Measurements from ENCODE around the gene MRPL24. TPM values are rescaled to one million over a fixed set of nuclear protein-coding genes. Genes with fewer than 3 reads are reported as not detected.

Gene MRPL24
- total RNA-seq, 1 donor from 2014 or later = 35.0 TPM

DNA sequence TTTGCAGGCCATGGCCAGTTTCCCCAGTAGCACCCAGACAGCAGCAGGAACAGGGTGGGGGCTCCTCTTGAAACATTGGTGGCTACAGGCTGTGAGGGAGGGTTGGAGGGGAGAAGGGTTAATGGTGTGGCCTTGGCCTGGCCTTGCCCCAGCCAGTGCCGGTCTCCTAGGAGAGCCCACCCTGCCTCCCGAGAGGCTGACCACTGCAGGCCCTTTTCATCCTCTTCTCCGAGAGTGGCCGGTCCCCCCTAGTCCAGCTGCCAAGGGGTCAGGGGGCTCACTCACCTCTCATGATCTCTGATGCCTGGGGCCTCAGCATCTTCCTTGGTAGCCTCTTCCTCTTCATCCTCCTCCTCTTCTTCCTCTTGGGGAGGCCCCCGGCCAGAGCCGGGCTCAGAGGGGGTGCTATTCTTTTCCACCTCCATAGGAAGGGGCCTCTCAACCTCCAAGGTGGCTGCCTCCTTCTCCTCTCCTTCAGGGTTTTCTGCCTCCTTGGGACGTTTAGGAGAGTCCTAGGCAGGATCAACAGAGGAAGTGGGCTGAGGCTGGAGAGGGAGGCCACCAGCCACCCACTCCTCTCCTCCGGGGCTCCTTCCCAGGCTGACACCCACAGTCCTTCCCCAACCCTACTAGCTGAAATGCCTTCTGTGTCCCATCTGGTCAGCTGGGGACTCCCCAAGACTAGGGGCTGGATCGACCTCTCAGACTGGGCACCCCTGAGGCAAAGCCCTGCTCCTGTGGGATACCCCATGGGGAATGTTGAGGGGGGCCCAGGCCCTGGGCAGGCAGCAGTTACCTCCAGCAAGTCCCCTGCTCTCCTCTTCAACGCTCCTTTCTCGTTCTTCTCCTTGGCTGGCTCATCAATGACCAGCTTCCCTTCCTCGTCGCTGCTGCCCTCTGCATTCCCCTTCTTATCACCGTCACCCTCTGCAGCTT lies 2.7 kb upstream of the MRPL24 start:
- no peak for DNase-seq

DNA sequence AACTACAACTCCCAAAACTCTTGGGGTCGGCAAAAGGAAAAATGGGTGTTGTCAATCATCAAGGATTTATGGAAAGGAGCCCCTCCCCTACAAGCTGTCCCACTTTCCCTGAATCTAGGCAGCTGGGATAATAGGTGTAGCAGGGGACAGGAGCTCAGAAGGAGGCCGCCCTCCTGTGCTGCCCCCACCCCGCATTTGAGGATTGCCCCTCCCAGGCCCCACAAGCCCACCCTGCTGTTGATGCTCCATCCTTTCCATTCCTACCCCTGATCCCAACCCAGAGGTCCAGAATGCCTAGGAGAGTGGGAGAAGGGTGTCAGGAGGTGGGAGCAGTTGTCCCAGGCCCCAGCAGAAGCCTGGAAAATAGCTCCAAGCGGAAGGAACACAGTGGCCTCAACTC lies 1.9 kb upstream of the MRPL24 start:
- DNase-seq = no peak

DNA sequence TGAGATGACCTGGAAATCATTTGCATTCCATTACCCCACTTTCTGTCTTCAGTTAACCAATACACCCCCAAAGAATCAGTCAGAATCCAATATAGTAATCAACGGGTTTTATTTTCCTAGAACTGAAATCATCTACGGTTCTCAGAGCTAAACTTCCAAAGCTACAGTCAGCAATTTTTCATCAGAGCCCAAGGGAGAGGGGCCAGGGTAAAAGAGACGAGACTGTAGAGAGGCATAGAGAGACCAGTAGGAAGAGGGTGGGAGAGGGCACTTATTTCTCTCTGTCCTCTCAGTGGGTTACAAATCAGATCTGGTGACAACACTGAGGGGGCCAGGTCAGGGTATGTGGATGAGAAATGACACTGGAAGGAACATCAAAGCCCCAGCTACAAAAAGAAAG lies 1.1 kb upstream of the MRPL24 start:
- DNase-seq = no peak

DNA sequence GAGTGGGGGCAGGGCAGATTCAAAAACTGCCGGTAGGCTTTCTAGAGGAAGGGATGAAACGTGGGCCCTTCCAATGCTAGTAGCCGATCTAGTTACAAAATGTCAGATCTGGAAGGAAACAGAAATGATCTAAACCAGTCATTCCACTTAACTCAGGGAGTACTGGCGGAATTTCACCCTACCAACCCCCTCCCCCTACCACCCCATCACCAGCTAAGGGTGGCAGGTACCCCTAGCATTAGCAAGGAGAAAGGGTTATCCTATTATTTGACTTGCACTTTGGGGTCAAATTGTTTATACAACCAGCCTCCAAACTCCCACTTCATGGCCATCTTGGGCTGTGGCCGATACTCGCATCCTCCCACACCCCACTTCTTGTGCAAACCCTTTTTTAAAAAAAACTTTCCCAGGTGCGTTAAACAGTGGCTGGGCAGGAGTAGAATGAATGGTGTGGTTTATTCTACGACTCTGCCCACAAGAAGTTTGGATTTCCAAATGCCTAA lies 644 bp upstream of the MRPL24 start:
- DNase-seq = no peak

DNA sequence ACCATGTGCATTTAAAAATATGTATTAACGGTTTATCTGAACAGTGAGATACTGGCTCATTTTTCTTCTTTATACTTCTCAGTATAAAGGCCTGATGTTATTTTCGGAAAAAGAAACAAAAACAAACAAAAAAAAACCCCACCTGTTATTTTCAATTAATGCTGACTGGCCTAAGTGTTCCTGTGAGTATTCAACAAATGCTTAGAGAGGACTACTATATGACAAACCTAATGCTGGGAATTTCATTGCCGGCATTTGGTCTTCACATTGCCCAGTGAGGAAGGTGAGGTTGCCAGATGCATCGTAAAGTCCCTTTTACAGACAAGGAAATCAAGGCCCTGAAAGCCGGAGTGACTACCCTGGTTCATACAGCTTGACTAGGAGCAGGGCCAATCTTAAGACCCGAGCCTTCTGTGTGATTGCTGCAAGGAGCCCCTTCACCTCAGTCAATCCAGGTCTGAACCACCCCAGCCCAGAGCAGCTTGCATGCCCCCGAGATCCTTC lies 599 bp downstream of the MRPL24 start:
- DNase-seq = no peak

DNA sequence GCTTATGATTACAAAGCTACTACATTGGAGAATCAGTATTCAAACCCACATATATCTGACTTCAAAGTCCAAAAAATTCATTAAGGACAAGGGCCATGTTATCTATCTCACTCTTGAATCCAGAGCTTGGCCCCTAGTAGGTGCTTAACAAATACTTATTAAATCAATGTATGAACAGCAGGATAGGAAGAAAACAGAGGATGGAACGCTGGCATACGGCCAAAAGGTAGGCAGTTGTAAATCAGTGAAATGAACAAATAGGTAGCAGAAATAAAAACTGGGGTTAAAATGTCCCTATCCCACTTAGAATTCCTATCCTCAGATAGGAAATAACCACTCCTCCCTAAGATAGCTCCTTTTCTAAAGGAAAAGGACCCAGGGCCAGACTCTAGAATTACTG lies 2.0 kb downstream of the MRPL24 start:
- DNase-seq = no peak

DNA sequence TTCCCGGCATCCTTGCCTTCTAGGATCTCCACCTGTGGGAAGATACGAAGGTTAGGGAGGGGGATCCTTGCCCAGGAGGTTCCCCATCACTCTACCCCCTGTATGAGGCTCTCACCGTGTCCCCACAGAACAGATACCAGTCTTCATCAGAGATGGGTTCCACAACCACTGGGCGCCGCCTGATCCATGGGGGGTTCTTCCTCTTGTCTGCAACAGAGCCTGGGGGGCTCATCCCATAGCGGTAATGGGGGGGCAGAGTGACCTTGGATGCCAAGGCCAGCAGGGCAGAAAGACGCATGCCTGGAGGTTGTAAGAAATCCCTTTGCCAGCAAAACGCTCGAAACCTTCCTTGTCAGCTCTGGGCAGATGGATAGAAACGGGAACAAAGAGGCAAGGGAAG lies 2.5 kb downstream of the MRPL24 start:
- no peak for DNase-seq

DNA sequence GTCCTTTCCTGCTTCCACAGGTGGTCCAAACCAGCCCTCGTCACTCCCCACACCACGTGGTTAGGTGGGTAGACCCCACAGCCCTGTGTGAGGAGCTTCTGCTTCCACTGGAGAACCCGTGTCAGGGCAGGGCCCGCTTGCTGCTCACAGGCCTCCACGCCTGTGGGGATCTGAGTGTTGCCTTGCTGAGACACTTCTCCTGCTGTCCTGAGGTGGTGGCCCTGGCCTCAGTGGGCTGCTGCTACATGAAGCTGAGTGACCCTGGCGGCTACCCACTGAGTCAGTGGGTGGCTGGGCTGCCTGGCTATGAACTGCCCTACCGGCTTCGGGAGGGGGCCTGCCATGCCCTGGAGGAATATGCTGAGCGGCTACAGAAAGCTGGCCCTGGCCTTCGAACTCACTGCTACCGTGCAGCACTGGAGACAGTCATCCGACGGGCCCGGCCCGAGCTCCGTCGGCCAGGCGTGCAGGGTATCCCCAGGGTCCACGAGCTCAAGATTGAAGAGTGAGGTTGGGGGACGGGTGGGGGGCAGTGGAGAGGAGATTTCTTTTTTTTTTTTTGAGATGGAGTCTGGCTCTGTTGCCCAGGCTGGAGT lies 6.8 kb downstream of the MRPL24 start:
- no peak for DNase-seq

DNA sequence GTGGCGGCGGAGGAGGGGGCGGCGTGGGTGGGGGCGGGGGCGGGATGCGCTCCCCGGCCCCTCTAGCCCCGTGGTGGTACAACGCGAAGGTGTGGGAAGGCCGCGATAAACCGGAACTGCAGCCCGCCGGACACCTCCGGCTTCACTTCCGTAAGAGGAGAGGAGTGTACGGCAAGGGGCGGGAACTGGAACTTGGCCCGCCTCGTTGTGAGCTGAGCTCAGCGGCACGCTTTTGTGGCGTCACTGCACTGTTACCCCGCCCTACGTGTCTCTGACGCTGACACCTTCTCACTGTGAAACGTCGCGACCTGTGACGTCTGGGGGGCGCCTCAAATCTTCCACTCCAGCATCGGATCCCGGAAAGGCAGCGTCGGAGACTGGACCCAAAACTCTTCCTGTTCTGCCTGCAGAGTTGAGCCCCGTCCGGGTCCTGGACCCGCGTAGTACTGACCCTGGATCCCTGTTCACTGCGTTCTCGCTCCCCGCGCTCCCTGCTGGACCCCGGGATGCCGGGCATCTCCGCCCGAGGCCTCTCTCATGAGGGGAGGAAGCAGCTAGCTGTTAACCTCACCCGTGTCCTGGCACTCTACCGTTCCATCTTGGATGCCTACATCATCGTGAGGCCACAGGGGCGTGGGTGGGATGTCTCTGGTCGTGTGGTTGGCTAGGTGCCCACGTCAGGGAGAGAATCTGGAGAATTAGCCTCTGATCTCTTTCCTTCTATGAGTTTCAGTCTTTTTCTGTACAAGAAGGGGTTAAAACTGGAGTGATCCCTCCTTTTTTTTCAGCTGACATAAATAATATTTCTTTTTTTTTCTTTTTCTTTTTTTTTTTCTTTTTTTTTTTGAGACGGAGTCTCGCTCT lies 12.1 kb downstream of the MRPL24 start, which contains the start of gene ISG20L2:
Gene ISG20L2 (minus strand): TSS at position 168 of the 864 bp plus-strand sequence. CDS start 1,114 bp downstream, outside the sequence.
- DNase-seq = peak; percentile 99

DNA sequence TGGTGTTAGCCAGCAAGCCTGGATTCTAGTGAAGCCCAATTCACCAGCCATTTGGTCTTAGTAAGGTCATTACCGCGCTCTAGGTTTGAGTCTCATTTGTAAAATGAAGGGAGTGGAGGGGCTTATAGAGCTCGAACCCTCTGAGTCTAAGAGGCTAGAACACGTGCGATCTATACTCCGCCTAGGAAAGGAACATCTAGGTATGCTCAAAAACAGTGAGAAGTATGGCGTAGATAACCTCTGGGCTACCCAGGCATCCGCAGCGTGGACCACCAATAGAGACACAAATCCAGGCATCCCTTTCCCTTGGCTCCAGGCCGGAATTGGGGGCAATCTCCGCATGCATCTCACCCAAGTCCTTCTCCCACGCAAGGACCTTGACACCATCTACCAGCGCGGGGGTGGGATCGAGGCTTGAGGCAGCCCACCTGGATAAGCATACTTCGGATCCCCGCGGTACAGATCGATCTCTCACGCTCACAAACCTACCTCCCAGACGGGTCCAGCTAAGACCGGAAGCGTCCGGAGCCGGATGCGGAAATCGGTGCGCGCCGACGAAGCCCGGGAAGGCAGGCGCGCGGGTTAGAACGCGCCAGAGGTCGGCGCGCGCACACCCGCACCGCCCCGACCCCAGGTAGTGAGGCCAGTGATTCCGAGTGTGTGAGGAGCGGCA lies 12.8 kb downstream of the MRPL24 start, which contains the start of gene METTL25B:
Gene METTL25B (plus strand): TSS at position 544 of the 673 bp plus-strand sequence. CDS start 636 bp downstream, outside the sequence.
- DNase-seq = peak; percentile 88

DNA sequence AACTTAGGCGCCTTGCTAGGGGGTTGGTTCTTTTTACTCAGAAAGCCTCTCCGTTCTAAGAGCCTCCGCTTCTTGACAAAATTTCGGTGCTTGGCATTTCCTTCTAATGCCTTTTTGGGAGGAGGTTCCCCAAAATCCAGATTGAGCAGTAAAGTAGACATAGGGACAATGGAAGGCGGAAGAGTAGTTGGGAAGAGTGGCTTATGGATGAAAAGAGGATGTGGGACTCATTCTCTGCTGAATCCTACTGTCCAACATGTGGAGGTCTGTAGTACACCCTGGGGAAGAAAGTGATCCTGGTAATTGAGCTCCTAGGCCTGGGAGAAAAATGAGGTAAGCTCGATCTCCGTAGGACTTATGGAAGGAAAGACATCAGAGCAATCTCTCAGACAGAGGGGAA lies 13.4 kb downstream of the MRPL24 start:
- no peak for DNase-seq

DNA sequence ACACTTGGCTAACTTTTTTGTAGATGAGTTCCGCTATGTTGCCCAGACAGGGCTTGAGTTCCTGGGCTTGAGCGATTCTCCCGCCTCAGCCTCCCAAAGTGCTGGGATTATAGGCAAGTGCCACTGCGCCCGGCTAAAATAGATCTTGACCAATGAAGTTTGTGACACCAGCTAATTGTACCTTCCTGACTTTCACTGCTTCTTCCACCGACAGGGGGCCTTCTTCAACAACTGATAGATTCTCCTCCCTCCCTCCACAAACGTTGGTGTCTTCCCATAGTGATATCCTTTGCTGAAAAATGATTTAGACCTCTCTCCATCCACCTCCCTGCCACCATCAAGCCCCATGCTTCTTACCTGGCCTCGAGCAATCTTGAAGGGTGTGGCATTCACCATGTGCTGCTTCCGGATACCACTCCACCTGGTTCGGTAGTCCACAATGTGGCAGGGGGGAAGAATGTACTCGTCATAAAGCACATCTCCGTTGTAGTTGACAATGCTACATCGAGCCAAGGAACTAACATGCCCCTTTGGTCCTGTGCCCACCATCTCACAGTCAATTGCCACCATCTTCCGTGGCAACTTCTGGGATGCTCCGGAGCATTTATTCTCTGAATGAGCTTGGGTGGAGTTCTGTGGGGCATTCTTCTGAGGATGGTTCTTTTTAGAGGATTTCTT lies 14.2 kb downstream of the MRPL24 start:
- peak; percentile 67 for DNase-seq

DNA sequence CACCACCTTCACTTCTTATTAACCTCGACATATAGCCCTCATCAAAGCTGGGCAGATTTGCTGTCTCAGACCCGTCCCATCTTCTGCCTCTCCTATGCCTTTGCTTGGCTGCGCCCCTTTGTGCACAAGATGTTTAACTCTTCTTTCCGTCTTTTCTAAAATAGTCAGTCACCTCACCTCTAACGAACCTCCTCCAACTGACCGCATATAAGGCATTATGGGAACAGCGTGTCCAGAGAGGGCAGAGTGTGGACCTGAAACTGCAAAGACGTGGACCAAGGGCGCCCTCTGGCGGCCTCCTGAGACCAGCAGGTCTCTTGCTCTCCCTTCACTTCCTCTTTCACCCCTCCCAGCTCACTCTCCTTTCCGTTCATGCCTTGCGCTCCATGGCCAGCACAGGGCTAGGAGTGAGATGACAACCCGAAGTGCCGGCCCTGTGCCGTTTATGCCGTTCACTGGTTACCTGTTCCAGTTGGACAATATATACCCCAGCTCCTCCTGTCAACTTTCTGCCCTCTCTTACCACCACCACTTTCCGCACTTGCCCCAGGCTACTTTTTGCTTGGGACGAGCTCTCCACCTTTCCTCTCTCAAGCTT lies 15.1 kb downstream of the MRPL24 start:
- DNase-seq = peak; percentile 95

DNA sequence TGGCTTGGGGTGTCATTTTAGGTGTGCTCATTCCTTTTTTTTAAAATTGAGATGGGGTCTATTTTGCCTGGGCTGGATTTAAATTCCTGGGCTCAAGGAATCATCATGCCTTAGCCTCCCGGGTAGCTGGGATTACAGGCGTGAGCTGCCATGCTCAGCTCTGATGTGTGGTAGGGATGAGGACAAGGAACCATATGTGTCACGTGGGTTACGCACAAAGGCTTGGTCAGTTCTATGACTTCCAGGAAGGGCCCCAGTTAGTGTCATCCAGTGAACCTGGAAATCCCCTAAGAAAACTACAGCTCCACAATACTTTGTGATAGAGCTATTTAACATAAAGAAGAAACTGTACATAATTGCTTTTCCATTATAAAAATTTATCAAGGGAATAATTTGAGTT lies 19.4 kb downstream of the MRPL24 start:
- DNase-seq = no peak

DNA sequence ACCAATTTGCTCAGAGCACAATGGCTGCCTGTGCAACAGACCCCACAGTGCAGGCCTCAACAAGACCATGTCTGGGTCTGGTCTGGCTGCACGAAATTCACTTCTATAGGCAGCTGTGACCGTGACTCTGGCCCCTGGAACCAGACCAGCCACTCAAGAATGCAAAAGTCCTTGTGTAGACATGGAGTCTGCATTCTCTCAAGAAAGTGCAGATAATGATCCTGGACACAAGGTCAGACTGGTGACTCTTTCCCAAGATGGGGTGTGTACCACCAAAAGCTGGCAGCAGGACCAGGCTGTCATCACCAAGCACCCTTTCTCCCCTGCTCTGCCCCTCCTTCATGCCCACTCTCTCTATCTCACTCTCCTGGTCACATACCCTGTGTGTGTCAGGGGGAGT lies 19.8 kb downstream of the MRPL24 start:
- DNase-seq = no peak

DNA sequence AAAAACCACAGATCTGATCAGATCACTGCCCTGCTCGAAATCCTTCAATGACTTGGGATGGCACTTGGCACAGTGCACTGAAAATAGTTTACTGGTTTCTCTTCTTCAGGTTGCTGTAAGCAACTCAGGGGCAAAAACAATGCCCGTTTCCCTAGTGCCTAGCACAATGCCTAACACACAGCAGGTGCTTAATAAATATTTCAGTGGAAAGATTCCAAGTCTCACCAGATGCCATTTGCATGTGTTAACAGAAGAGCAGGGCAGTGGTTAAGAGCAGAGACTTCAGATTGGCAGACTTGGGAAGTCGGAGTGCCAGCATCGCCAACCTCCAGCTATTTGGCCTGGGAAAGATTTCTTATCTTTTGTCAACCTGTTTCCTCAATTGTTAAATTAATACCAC lies 23.5 kb downstream of the MRPL24 start:
- DNase-seq = no peak

DNA sequence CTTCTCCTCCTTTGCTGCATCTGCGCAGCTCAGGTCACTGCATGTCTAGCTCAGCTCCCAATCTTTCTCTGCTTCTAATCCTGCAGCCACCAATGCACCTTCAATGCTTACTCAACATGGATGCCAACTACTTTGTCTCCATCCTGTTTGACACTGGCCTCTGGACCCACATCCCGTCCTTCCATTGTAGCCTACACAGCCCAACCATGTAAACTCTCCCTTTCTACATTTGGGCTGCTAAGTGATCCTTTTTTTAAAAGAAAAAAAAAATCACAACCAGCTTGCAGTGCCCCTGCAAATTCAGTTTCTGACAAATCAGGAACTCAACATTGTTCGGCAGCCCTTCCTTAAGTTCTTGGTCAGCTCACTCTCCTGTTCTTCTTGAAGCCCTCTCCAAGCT lies 26.1 kb downstream of the MRPL24 start:
- DNase-seq = no peak

DNA sequence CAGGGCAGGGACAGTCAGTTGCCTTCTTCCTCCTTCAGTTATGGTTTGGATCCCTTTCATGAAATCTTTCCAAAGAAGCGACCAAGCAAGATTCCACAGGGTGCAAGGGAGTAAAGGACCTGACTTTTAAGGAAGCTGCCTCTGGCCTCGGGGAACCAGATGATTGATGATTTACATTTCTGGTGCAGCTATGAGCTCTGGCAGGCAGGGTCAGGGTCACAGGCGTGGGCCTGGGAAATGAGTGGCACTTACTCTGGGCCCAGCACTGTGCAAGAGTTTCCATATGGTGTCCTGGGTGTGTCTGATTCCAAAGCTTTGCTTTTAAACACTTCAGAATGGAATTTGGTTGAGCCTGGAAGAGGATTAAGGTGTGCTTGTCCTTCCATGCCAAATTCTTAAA lies 28.3 kb downstream of the MRPL24 start:
- no peak for DNase-seq

DNA sequence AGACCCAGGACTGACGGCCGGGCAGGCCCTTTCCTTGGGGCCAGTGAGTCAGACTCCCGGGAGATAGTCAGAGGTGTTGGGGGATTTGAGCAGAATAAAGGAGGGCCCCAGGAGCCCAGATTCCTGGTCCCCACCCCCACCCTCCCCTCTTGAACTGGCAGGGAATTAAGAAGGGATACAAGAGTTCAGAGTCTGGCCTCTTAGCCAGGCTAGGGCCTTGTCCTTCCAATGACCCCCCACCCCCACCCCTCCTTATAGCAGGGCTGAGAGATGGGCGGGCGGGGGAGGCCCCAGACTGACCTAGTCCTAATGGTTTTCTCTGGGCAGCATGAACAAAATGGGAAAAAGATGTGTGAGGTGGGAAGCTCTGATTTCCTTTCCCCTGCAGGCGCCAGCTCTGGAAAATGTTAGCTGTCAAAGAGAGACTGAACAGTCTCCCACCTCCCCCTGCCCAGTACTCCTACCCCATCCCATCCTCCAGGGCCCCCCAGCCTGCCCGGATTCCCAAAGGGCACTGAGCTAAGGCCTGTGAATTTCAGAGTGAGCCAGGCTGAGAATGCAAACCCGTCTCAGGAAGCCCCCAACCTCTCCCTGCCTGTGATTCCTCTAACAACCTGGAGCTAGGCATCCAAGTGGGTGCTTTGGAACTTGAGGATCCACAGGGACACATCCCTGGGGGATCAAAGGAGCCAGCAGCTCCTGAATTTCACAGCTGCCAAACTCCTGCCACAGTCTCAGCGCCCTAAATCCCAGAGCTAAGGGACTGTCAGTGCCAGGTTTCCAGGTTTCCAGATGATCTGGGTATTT lies 29.7 kb downstream of the MRPL24 start:
- peak; percentile 85 for DNase-seq

Measured in tongue (tissue), 2 donors.